ENCODE data around the gene SLC7A6OS.

DNA sequence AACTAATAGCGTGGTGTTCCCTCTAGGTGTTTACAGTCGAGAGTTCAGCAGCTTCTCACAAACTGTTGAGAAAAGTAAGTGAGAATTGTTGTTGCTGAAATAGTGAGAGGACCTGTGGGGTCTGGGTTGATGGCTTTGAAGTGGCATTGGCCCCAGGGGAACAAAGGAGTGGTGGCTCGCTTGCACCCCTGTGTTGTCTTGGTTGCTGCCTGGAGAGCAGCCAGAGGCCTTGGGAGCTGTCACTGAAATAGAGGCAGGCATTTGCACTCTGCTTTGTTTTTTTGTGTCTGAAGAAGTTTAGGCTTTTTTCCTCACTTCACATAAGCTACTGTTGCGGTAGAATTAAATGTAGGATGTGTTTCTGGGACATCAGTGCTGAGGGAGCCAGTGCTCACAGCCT is 36.9 kb upstream of the SLC7A6OS start:
- TF ChIP-seq CREB1 (IDR thresholded peaks at IDR 0.05; ENCODE audit: low read depth), result no peak
- TF ChIP-seq, protein P1, sequence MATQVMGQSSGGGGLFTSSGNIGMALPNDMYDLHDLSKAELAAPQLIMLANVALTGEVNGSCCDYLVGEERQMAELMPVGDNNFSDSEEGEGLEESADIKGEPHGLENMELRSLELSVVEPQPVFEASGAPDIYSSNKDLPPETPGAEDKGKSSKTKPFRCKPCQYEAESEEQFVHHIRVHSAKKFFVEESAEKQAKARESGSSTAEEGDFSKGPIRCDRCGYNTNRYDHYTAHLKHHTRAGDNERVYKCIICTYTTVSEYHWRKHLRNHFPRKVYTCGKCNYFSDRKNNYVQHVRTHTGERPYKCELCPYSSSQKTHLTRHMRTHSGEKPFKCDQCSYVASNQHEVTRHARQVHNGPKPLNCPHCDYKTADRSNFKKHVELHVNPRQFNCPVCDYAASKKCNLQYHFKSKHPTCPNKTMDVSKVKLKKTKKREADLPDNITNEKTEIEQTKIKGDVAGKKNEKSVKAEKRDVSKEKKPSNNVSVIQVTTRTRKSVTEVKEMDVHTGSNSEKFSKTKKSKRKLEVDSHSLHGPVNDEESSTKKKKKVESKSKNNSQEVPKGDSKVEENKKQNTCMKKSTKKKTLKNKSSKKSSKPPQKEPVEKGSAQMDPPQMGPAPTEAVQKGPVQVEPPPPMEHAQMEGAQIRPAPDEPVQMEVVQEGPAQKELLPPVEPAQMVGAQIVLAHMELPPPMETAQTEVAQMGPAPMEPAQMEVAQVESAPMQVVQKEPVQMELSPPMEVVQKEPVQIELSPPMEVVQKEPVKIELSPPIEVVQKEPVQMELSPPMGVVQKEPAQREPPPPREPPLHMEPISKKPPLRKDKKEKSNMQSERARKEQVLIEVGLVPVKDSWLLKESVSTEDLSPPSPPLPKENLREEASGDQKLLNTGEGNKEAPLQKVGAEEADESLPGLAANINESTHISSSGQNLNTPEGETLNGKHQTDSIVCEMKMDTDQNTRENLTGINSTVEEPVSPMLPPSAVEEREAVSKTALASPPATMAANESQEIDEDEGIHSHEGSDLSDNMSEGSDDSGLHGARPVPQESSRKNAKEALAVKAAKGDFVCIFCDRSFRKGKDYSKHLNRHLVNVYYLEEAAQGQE (IDR thresholded peaks at IDR 0.05; ENCODE audit: low read depth), result no peak
- TF ChIP-seq EP300 (IDR thresholded peaks at IDR 0.05; ENCODE audit: borderline replicate concordance), result no peak
- no peak for TF ChIP-seq MAX (IDR thresholded peaks at IDR 0.05)
- TF ChIP-seq TCF12 (IDR thresholded peaks at IDR 0.05; ENCODE audit: low read depth), result no peak
- TF ChIP-seq RAD21 (IDR thresholded peaks at IDR 0.05; ENCODE audit: low read depth), result no peak
- TF ChIP-seq YY1 (IDR thresholded peaks at IDR 0.05; ENCODE audit: low read depth), result no peak
- TF ChIP-seq FOXM1 (IDR thresholded peaks at IDR 0.05; ENCODE audit: borderline replicate concordance, low read depth), result no peak
- TF ChIP-seq EGR1 (IDR thresholded peaks at IDR 0.05), result no peak
- no peak for TF ChIP-seq NFIC (IDR thresholded peaks at IDR 0.05)
- TF ChIP-seq CEBPB (IDR thresholded peaks at IDR 0.05), result no peak
- no peak for TF ChIP-seq TEAD4 (IDR thresholded peaks at IDR 0.05)
- TF ChIP-seq ZBTB7A (IDR thresholded peaks at IDR 0.05; ENCODE audit: low read depth), result no peak

Data from Ishikawa (cell line).